ENCODE data around the gene CTSL. TPM values are rescaled to one million over a fixed set of nuclear protein-coding genes. Genes with fewer than 3 reads are reported as not detected.

The CTSL gene
- total RNA-seq, 3 donors from 2014 or later (not counting 1 experiment from before 2014, with no cell fraction given) = 1.2 to 4.4 (median 1.2) TPM

- H3K27ac ChIP-seq (ENCODE audit: low read length) = no peak overlapping the region
- Mint-ChIP-seq H3K36me3 (no peaks in the 10 kb centered on the region), H3K27me3 (ENCODE audit: low read depth in 2 of 2) (no peaks in the 10 kb centered on the region), H3K4me3 (no peak overlapping the region), H3K4me1 (no peaks in the 10 kb centered on the region), H3K9me3 (no peaks in the 10 kb centered on the region), H3K27ac (no peak overlapping the region)
- peaks cover 4% of the 10 kb centered on the region for H3K9me3 ChIP-seq (ENCODE audit: control insufficient read depth, insufficient read depth, low read length)
- H3K36me3 ChIP-seq (ENCODE audit: control insufficient read depth, insufficient read depth, low read length) = no peaks in the 10 kb centered on the region
- whole genome bisulfite sequencing (ENCODE audit: insufficient coverage) = 90% methylated on average over 14 of the region's 14 CpGs
- no peak overlapping the region for H3K4me3 ChIP-seq (ENCODE audit: low read length)
- no peak for DNase-seq
- TF ChIP-seq CTCF (IDR thresholded peaks at IDR 0.05) = no peak
- H3K27me3 ChIP-seq (ENCODE audit: control insufficient read depth, insufficient read depth, low read length) = no peaks in the 10 kb centered on the region
- no peaks in the 10 kb centered on the region for H3K4me1 ChIP-seq (ENCODE audit: control insufficient read depth, insufficient read depth, low read length)
- no peak for ATAC-seq
- intact Hi-C loops (cut with micrococcal nuclease) = no loop called here
Observed at GRCh38 chr9:87698069-87698809, 27.7 kb upstream of the CTSL start.

- 93% methylated on average over 4 of the region's 4 CpGs for WGBS (ENCODE audit: insufficient coverage)
- TF ChIP-seq CTCF (IDR thresholded peaks at IDR 0.05) = no peak
- no peaks in the 10 kb centered on the region for H3K9me3 Mint-ChIP-seq
- Histone ChIP-seq H3K36me3 (ENCODE audit: control insufficient read depth, insufficient read depth, low read length) (no peaks in the 10 kb centered on the region), H3K27ac (ENCODE audit: low read length) (no peak overlapping the region), H3K27me3 (ENCODE audit: control insufficient read depth, insufficient read depth, low read length) (no peaks in the 10 kb centered on the region), H3K9me3 (ENCODE audit: control insufficient read depth, insufficient read depth, low read length) (no peaks in the 10 kb centered on the region), H3K4me3 (ENCODE audit: low read length) (no peak overlapping the region), H3K4me1 (ENCODE audit: control insufficient read depth, insufficient read depth, low read length) (no peaks in the 10 kb centered on the region)
- H3K4me3 Mint-ChIP-seq = no peak overlapping the region
- intact Hi-C loops (cut with micrococcal nuclease) = no loop called here
- H3K36me3 Mint-ChIP-seq = no peaks in the 10 kb centered on the region
- DNase-seq (no peak), ATAC-seq (no peak)
- H3K27ac Mint-ChIP-seq = no peak overlapping the region
- no peaks in the 10 kb centered on the region for H3K4me1 Mint-ChIP-seq
- H3K27me3 Mint-ChIP-seq (ENCODE audit: low read depth in 2 of 2) = no peaks in the 10 kb centered on the region
Observed at GRCh38 chr9:87699835-87700234, 26.1 kb upstream of the CTSL start.

- TF ChIP-seq CTCF (IDR thresholded peaks at IDR 0.05) = no peak
- H3K9me3 ChIP-seq (ENCODE audit: control insufficient read depth, insufficient read depth, low read length) = no peaks in the 10 kb centered on the region
- Mint-ChIP-seq H3K4me3 (no peak overlapping the region), H3K36me3 (no peaks in the 10 kb centered on the region), H3K27ac (no peak overlapping the region), H3K9me3 (no peaks in the 10 kb centered on the region), H3K27me3 (ENCODE audit: low read depth in 2 of 2) (no peaks in the 10 kb centered on the region), H3K4me1 (no peaks in the 10 kb centered on the region)
- intact Hi-C loops (cut with micrococcal nuclease) = no loop called here
- no peak overlapping the region for H3K27ac ChIP-seq (ENCODE audit: low read length)
- WGBS (ENCODE audit: insufficient coverage) = 89% methylated on average over 8 of the region's 9 CpGs
- DNase-seq = no peak
- no peaks in the 10 kb centered on the region for H3K36me3 ChIP-seq (ENCODE audit: control insufficient read depth, insufficient read depth, low read length)
- no peaks in the 10 kb centered on the region for H3K4me1 ChIP-seq (ENCODE audit: control insufficient read depth, insufficient read depth, low read length)
- no peak overlapping the region for H3K4me3 ChIP-seq (ENCODE audit: low read length)
- ATAC-seq = no peak
- no peaks in the 10 kb centered on the region for H3K27me3 ChIP-seq (ENCODE audit: control insufficient read depth, insufficient read depth, low read length)
Observed at GRCh38 chr9:87701491-87701890, 24.4 kb upstream of the CTSL start.

- no peak for TF ChIP-seq CTCF (IDR thresholded peaks at IDR 0.05)
- 84% methylated on average over 5 of the region's 6 CpGs for WGBS (ENCODE audit: insufficient coverage)
- Mint-ChIP-seq H3K27me3 (ENCODE audit: low read depth in 2 of 2) (no peaks in the 10 kb centered on the region), H3K4me3 (no peak overlapping the region), H3K27ac (no peak overlapping the region), H3K4me1 (no peaks in the 10 kb centered on the region), H3K9me3 (no peaks in the 10 kb centered on the region), H3K36me3 (no peaks in the 10 kb centered on the region)
- intact Hi-C loops (cut with micrococcal nuclease) = no loop called here
- Histone ChIP-seq H3K36me3 (ENCODE audit: control insufficient read depth, insufficient read depth, low read length) (no peaks in the 10 kb centered on the region), H3K4me1 (ENCODE audit: control insufficient read depth, insufficient read depth, low read length) (no peaks in the 10 kb centered on the region), H3K27me3 (ENCODE audit: control insufficient read depth, insufficient read depth, low read length) (no peaks in the 10 kb centered on the region), H3K27ac (ENCODE audit: low read length) (no peak overlapping the region), H3K4me3 (ENCODE audit: low read length) (no peak overlapping the region), H3K9me3 (ENCODE audit: control insufficient read depth, insufficient read depth, low read length) (no peaks in the 10 kb centered on the region)
- no peak for DNase-seq
- no peak for ATAC-seq
Observed at GRCh38 chr9:87701931-87702421, 23.9 kb upstream of the CTSL start.
